HG03354 (cell line): Measurements from ENCODE around the gene BLVRA.
A peak's percentile ranks its signal among the peaks of the same experiment; 100 is the strongest.
"Not testable (repeated sequence)": the region's sequence is repeated elsewhere in the genome, so short reads cannot be mapped to it uniquely, and the experiment has no call there.

ENCODE experiments used
- ATAC-seq: cut with Tn5 transposase; IDR thresholded peaks from one replicate; pipeline ENCODE4 v1.9.1; 2021; ENCODE audit warnings: mild to moderate bottlenecking; ENCODE audit not compliant: unreplicated experiment, poor library complexity, severe bottlenecking

Gene BLVRA

DNA sequence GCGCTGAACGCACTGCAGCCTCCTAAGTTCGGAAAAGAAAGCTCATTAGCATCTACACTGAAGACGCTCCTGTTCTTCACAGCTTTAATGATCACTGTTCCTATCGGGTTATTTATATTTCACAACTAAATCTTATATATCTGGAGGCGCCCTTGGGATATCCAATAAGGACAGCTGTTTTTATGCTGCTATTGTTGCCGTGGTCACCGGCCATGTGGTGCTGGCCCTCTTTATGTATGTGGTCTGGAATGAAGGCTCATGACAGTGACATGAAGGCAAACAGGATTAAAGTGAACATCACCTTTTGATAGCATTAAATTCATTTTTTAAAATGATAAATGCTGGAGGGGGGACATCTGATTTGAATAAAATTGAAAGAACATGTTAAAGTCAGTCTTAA lies 8.8 kb downstream of the BLVRA start:
- no peak for ATAC-seq

DNA sequence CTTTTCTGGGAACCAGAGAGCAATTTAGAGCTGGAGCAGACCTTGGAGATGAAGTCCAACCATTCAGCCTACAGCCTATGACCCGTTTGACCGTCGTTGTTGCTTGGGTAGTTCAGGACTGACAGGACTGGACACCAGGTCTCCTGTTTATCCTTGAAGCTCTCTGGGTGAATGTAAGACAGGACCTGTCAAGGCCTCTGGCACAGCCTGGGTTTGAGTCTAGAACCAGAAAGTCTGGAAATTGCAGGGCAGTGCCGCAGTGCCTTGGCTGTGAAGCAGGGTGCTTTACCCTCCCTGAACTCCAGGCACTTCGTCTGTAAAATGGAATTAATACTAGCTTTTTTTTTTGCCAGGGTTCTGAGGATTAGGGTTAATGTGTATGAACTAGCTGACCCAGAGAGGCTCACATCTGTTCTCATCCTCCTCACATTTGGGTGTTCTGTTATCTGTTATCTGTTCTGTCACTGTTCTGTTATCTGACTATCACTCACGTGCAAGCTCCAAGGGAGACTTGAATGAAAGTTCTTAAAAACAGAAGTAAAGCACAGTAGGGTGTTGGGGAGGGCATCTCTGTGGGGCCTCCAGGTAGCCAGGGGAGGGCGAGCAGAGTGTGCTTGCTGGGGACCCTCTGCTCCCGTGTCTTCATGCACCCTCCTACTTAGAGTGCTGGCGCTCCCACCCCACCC lies 9.9 kb downstream of the BLVRA start:
- no peak for ATAC-seq

DNA sequence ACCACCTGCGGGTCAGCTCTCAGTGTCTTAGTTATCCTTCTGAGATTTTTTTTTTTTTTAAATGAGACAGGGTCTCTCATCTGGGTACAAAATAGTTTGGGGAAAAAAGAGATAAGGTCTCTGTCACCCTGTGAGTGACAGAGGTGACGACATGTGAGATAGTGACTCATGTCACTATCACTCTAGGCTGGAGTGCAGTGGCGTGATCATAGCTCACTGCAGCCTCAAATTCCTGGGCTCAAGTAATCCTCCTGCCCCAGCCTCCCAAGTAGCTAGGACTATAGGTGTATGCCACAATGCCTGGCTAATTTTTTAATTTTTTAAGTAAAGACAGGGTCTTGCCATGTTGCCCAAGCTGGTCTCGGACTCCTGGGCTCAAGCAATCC lies 10.4 kb downstream of the BLVRA start:
- ATAC-seq = no peak

DNA sequence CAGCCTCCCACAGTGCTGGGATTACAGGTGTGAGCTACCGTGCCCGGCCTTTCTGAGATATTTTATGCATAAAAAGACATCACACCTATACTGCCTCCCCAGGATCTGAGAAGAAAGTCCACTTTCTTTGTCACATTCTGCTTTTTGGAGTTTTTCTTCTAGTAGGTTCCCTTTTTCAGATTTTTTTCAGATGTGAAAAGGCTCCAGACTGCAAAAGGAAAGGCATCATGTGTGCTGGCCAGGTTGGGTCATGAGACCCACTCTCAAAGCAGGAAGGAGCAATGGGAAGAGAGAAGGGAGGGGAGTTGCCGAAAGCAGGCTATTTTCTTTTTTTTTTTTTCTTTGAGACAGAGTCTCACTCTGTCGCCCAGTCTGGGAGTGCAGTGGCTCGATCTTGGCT lies 10.8 kb downstream of the BLVRA start:
- no peak for ATAC-seq

DNA sequence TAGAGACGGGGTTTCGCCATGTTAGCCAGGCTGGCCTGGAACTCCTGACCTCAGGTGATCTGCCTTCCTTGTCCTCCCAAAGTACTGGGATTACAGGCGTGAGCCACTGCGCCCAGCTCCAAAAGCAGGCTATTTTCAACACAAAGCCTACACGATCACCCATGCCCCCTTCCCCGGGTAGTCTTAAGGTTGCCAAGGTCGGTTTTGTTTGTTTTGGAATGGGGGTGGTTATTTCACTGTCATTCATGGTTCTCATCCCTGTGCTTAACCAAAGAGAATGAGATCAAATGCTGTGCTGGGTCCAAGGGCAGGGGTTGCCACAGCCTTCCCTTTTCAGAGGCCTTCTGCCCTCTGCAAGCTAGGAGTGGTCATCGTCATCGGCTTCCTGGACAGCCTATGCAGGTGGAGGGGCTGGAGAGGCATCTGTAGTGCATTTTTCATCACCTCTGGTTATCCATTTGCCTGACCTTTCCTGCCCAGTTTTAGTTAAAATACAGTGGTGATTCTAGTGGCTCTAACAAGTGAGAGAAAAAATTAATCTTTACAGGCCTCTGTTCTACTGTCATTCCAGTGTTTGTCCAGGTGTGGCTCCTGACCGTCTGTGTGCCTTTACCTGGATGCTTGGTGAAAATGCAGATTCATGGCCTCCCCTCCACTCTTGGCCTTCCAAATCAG lies 11.4 kb downstream of the BLVRA start:
- ATAC-seq = no peak

DNA sequence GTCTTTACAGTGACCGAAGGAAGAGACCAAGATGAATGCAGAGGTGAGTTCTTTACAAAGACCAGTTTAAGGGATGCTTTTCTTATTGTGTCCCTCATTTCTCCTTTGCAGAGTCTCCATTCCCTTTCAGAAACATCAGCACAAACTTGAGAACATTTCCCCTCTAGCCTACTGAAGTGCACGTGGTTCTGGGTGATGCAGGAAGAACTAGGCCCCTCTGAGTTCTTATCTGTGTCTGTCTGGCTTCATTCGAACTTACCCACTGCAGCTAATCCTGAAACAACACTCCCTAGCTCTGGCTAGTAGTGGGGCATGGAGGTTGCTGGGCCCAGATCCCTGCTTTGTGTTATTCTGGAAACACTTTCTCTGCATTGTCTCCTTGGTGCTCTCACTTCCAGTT lies 12.6 kb downstream of the BLVRA start:
- no peak for ATAC-seq

DNA sequence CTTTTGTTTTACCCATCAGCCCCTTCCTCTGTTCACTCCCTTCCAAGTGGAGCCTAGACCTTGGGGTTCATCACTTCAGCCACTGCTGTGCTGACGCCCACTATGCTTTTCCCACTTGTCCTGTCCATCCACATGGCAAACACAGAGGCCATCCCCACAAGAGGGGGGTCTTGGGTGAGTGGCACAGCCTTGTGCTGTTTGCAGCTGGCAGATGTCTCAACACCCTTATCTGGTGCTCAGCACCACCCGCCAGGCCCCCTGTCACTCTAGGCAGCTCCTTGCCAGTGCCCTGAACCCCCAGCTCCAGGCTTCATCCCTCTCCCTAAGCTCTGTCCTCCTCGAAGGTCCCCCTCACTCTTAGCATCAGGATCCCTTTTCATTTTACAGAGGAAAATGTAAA lies 13.1 kb downstream of the BLVRA start:
- ATAC-seq = no peak

DNA sequence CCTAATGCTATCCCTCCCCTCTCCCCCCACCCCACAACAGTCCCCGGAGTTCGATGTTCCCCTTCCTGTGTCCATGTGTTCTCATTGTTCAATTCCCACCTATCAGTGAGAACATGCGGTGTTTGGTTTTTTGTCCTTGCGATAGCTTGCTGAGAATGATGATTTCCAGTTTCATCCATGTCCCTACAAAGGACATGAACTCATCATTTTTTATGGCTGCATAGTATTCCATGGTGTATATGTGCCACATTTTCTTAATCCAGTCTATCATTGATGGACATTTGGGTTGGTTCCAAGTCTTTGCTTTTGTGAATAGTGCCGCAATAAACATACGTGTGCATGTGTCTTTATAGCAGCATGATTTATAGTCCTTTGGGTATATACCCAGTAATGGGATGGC lies 14.8 kb downstream of the BLVRA start:
- not testable (repeated sequence) for ATAC-seq

DNA sequence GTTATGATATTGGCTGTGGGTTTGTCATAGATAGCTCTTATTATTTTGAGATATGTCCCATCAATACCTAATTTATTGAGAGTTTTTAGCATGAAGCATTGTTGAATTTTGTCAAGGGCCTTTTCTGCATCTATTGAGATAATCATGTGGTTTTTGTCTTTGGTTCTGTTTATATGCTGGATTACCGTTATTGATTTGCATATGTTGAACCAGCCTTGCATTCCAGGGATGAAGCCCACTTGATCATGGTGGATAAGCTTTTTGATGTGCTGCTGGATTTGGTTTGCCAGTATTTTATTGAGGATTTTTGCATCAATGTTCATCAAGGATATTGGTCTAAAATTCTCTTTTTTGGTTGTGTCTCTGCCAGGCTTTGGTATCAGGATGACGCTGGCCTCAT lies 16.8 kb downstream of the BLVRA start:
- not testable (repeated sequence) for ATAC-seq

DNA sequence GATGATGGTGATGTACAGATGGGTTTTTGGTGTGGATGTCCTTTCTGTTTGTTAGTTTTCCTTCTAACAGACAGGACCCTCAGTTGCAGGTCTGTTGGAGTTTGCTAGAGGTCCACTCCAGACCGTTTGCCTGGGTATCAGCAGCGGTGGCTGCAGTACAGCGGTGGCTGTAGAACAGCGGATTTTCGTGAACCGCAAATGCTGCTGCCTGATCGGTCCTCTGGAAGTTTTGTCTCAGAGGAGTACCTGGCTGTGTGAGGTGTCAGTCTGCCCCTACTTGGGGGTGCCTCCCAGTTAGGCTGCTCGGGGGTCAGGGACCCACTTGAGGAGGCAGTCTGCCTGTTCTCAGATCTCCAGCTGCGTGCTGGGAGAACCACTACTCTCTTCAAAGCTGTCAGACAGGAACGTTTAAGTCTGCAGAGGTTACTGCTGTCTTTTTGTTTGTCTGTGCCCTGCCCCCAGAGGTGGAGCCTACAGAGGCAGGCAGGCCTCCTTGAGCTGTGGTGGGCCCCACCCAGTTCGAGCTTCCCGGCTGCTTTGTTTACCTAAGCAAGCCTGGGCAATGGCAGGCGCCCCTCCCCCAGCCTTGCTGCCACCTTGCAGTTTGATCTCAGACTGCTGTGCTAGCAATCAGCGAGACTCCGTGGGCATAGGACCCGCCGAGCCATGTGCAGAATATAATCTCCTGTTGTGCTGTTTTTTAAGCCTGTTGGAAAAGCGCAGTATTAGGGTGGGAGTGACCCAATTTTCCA lies 20.0 kb downstream of the BLVRA start:
- ATAC-seq = not testable (repeated sequence)

DNA sequence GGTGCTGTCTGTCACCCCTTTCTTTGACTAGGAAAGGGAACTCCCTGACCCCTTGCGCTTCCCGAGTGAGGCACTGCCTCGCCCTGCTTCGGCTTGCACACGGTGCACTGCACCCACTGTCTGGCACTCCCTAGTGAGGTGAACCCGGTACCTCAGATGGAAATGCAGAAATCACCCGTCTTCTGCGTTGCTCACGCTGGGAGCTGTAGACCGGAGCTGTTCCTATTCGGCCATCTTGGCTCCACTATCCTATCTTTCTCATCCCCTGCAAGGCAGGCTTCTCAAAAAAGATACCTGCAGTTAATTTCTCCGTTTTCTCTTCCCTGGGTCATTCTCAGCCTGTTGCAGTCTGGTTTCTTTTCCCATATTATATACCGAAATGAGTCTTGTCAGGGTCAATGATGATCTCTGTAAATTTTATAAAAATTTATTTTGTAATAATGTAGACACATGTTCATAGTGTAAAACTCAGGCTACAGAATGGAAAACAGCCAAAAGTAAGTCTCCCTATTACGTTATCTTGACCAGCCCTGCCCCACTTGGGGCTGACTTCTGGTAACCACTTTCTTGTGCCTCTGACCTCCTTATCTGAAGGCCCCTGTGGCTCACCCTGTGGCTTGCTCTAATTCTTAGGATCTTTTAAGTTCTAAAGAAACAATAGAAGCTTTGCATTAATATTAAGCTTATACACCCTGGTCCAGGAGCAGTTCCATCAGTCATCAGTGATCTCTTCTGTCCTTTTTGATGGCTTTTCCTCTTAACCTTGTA lies 20.7 kb downstream of the BLVRA start:
- ATAC-seq = no peak

DNA sequence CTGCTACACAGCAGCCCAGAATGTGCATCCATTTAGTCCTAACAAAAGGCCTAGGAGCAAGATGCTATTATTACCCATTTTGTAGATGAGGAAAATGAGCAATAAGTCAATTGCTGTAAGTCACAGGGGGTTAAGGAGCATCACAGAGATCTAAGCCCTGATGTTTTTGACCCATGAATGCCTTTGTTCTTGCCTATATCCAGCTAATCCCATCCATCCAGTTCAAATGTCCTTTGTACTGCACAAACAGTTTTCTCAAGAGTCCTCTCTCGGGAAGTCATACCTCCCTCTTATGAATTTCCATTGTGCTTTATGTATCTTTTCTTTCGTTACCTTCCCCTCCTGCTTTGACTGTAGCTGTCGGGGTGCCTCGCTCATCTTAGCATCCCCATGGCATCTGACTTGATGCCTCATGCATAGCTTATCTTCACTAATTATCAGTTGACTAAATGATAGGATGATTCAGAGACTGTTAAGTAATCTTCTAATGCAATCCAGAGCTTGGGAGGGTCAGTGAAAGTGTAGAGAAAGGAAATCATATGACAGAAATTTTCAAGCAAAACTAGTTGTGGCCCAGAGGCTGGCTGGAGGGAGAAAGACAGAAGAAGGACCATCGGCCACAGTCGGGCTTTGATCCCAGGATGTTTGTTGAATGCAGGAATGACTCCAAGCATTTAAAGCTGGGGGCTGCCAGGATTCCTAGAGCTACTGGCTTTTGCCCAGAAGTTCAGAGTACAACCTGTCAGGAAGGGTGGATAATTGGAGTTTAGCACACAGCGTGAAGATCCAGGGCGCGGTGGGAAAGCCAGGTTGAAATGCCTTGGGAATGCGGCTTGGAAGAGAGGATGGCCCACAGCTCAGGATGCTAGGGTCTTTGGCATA lies 23.5 kb downstream of the BLVRA start:
- ATAC-seq = no peak

DNA sequence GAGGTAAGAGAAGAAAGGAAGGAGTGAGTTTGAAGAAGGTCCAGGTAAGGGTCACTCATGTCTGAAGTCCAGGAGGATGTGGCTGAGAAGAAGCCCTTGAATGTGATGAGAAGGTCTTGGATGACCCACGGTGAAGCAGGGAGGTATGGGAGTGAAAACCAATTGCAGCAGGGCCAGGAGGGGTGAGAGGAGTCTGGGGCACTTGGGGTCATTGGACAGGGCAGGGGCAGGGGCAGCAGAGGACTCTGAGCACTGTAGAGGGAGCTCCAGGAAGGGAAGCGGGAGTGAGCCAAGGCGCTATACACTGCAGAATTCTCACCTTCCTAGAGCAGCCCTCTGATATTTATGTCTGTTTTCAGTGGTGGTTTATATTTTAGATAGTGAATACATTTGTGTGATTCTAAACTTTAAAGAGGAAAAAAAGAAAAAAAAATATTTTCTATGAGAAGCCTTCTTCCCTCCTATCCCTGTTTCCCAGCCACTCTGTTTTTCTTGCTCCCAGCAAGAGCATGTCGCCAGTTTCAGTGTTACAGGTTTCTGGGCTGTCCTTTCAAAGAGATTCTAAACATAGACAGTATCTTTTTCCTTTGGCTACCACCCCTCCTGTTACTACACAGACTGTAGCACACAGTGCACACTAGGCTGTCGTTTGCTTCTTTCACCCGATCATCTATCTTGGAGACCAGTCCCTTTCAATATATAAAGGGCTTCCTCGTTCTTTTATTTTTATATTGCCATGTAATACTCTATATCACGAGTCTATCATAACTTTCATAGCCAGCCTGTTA lies 24.5 kb downstream of the BLVRA start:
- ATAC-seq = no peak

DNA sequence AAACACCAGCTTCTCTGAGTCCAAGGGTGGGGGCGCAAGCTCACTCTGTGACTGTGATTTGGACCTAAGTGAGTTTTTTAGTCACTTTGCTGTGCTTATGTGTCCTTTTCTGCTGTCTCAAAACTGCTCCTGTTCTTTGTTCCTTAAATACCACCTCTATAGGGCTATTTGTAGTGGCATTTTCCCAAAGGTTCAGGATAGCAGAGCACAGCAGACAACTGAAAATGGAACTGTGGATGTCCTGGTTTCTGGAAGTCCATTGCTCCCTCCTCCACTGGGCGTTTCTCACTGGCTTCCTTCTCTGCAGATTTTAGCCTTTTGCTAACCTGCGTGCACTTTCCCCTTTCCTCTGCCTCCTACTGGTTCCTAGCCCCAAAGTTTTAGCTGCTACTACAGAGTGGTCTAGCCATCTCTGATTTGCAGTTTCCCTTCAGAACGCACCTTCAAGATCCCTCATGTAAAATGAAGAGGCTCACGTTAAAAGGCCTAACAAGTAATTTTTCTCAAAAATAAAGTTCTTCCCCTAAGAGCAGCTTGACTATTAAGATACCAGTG lies 25.6 kb downstream of the BLVRA start:
- peak; percentile 5 for ATAC-seq

DNA sequence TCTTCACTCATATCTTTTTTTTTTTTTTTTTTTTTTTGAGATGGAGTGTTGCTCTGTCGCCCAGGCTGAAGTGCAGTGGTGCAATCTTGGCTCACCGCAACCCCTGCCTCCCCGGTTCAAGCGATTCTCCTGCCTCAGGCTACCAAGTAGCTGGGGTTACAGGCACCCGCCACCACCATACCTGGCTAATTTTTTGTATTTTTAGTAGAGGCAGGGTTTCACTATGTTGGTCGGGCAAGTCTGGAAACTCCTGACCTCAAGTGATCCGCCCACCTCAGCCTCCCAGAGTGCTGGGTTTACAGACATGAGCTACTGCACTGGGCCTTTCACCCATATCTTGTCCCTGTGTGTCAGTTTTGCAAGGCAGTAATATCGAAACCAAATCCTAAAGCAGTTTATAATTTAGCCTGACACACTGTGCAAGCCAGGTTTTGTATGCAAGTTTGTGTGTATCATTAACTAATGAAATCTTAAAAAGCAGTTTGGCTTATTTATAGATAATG lies 26.2 kb downstream of the BLVRA start:
- ATAC-seq = peak; percentile 95

DNA sequence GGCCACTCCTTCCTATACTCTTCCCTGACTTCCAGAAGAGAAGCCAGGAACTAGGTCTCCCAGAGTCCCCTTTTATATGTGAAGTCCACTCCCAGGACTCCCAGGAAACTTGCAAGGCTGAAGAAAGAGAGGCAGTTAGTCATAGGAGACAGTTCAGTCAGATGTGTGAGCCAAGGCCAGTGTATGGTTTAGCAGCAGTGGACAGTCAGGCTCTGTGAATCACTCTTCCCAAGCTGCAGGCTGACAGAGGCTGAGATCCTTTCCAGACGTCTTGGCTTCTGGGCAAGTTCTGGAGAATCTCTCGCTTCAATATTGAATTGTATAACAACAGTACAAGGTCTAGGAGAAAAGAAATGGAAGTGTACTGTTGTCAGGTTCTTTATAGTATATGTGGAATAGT lies 26.9 kb downstream of the BLVRA start:
- no peak for ATAC-seq

DNA sequence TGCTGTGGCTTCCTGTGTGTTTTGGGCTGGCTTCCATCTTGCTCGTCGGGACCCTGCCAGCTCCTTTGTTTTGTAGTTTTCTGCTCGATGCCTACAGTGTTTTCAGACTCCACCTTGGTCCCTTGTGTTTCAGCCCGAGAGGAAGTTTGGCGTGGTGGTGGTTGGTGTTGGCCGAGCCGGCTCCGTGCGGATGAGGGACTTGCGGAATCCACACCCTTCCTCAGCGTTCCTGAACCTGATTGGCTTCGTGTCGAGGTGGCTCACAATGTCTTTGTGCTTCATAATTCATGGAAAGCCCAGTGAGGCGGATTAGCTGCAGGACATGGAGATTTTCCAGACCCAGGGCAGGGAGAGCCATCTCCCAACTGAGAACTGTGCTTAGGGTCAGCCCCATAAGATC lies 29.3 kb downstream of the BLVRA start:
- no peak for ATAC-seq

DNA sequence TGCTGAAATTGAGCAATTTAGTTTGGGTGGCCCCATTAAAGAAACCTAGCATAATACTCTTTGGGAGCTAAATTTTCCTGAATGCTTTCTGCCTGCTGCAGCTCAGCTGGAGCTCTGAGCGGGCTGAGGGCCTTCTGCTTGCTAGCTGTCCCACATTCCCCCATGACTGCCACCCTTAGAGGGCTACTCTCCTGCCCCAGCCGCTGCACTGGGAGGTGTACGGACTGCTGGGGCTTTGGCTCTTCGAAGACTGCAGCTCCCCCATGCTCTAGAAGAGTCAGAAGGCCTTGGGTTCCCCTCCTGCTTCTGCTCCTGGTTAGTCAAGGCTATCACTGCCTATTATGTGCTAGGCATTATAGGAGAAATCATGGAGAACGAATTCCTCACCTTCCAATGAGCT lies 31.5 kb downstream of the BLVRA start:
- ATAC-seq = no peak
